HL-60/S4 treated with retinoic acid at 250 ng/mL for 4 days and 3 days (cell line): ENCODE measurements around the gene KRT6A.

Source experiments
- in situ Hi-C: fragments of 300-500 bp; cut with MboI; formaldehyde crosslinking; loops from 2 replicates; pipeline ENCODE4 v1.7.0; 2022; ENCODE audit warnings: low sequenced_read_pairs

KRT6A gene

DNA sequence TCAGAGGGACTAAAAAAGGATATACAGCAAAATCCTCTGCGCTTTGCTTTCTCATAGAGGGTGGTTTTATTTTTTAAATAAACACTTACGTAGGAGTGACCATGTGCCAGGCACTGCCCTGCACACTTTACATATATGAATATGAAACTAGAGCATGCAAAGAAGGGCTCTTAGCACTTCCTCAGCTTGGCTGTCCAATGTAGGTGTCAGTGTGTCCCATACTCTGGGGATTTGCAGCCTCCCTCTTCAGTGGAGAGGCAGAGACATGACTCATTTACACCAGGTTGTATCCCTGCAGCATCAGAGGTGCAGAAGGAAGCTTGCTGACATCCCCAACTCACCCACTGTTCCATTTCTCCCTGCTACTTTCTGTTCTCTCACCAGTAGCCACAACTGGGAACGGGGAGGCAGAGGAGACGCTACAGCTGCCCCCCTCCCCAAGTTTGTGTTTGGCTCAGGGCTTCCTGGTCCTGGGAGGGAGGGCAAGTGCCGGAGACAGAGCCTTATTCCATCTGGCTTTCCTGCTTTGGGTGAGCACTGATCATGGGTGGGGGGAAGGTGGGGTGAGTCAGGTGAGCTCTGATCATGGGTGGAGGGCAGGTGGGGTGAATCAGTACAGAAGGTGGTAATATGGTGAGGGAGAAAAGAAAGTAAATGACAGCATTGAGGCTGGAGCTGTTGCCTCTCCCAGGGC, 32.0 kb upstream of the KRT6A start:
- in situ Hi-C loops: no loop called here

DNA sequence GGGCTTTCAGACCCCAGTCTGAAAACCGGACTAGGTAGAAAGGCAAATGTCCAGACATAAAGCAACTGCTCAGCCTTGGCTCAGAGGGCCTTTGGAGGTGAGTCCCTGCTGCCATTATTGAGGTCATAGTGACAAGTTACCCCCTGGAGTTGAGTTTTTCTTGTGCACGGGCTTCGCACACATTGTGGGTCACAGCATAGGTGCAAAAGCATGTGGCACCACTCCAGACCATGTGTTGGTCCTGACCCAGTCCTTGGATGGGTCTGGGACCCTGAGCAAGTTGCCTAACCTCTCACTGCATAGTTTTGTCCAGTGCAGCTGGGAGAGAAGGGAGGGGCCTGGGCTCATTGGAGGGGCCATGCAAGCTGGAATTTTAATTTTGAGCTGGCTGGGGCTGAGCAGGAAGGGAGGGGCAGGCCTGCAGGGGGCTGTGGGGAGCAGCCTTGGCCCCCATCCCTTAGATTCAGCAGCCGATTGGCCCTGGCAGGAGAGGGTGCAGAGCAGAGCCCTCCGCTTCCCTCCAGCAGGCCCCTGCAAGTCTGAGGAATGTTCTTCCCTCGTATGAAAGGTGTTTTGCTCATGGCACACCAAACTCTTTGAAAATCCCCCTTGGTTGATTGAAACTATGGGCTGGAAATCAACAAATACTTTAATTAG, 31.3 kb upstream of the KRT6A start:
- in situ Hi-C loops: no loop called here

GRCh38 chr12:52523824-52524223, 30.8 kb upstream of the KRT6A start:
- in situ Hi-C loops: no loop called here

DNA sequence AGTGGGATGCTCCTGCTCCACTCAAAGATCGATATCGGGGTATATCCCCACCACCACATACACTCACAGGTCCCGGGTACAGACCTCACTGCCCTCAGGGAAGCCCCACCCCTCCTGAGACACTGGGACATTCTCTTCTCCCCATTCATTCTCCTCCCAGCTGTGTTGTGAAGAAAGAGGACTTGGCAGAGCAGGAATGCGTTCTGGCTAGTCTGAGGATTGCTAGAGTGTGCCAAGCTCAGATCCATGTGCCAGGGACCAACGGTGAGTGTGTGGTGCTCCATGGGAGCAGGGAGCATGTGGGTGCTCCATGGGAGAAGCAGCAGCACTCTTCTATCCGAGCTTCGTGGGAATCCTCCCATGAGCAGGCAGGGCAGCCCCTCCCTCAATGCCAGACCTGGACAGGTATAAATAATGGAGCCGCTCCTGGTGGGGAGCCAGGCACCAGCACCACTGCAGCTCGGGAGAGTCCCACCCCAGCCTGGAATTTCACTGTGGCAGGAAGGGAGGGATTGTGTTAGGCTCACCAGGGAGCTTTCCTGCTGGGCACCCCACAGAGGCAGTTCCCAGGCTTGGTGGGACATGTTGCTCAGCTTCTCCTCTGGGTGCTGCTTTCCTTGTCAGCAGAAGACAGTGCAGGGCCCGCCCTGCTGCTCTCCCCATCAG, 29.4 kb upstream of the KRT6A start:
- in situ Hi-C loops: no loop called here

DNA sequence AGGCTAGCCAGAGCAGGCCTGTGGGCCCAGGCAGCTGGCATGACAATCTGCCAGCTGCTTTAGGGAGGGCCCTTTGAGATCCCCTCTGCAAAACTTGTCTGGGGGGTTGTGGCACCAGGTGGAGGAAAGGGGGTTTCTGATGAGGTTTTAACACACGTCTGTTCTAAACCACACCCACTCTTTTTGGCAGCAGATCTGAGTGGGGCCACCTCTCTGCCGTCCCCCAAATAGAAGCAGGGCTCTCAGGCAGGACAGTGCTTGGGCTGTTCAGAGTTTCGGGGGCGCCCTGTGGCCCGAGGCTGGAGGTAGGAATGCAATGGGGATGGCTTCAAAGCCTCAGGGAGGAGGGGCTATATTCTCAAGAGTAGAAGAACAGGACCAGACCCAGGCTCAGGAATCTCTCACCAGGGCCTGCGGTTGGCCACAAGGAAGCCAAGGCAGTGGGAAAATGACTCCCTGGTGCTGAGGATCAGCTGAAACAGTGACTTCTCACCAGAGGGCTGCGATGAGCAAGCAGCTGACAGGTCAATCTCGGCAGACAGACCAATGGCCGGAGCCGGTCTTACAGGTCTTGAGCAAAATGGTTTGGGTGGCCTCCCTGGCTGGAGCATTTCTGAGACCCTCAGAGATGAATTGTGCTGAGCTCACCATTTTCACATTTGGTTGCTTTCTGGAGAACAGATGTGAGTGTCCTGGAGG, 28.7 kb upstream of the KRT6A start:
- in situ Hi-C loops: no loop called here

DNA sequence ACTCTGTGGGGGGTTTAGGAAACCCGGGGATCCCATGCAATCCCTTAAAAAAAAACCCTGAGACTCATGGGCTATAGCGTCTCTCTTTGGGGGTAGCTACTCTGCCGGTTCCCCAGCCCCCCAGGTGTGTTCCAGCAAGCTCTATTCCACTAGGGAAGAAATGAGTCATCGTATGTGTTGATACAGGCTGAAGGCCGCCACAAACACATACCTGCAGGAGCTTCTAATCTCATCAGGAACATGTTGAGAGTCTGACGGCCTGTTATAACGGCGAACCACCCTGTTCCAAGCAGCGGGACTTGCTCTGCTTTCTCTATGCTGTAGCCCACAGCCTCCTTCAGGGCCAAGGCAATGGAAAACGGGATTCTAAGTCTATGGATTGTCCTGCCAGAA, 28.1 kb upstream of the KRT6A start:
- in situ Hi-C loops: no loop called here

GRCh38 chr12:52519826-52520662, 27.0 kb upstream of the KRT6A start, which contains the start of gene KRT5:
Gene KRT5, minus strand, starts transcription at chr12:52520394. Its CDS starts 98 bp downstream, at chr12:52520296.
- in situ Hi-C loops: no loop called here

DNA sequence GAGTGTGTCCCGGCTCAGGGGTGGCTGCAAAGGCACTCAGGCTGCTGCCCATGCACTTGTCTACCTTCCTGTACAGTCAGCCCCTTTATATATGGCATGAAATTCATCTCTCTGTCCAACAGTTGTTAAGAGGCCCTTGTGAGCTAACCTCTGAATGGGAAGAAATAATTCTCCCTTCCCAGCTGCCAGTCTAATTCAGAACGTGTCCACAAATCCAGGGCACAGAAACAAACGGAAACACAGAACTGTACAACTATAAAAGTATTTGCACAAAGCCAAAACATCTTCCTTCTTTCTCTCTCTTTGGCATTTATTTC, 26.3 kb upstream of the KRT6A start:
- in situ Hi-C loops: no loop called here

- in situ Hi-C loops: no loop called here
Observed at GRCh38 chr12:52518574-52519386, 25.7 kb upstream of the KRT6A start.

- in situ Hi-C loops: no loop called here
Observed at GRCh38 chr12:52517888-52518287, 24.8 kb upstream of the KRT6A start.

GRCh38 chr12:52517005-52517835, 24.2 kb upstream of the KRT6A start:
- in situ Hi-C loops: no loop called here

DNA sequence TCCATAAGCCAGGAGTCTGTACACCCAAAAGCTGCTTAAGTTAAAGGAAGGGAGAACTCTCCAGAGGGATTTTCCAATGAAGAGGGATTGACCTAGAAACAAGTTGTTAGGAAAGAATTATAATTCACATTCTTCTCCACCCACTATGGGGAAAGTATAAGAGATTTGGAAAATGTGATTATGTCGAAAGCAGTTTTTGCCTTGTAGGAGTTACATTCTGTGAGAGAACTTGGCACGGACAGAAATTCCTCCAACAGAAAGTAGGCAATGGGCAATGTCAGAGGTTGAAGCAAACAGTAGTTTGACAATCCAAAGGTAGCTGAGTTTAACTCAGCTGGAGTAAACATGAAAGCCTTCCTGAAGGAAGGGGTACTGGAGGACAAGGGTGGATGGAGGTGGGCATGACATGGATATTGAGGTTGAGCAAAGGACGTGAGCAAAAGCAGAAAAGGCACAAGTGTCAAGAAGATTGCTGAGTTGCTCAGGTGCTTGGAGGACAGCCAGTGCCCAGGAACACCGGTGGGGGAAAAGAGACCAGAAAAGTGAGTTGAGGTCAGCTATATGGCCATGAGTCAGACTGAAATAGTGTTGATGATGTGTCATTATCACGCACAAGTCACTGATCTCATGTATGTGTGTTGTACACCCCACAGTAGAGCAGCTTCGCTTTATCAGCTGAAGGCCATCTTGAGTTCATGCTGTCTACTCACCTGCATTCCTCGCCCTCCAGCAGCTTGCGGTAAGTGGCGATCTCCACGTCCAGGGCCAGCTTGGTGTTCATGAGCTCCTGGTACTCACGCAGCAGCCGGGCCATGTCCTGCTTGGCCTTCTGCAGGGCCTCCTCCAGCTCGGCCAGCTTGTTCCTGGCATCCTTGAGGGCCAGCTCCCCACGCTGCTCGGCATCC, 23.1 kb upstream of the KRT6A start:
- in situ Hi-C loops: no loop called here

DNA sequence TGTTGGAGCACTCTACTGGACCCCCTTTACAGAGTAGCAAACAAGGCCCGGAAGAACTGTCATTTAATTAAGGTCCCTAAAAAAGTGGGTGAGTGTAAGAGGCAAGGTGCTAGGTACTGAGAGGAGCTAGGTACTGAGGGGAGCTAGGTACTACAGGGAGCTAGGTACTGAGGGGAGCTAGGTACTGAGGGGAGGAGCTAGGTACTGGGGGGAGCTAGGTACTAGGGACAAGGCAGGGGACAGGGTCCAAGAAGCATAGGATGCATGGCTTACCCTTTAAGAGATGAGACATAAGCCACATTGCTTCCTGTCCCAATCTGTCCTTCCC, 22.2 kb upstream of the KRT6A start:
- in situ Hi-C loops: no loop called here

DNA sequence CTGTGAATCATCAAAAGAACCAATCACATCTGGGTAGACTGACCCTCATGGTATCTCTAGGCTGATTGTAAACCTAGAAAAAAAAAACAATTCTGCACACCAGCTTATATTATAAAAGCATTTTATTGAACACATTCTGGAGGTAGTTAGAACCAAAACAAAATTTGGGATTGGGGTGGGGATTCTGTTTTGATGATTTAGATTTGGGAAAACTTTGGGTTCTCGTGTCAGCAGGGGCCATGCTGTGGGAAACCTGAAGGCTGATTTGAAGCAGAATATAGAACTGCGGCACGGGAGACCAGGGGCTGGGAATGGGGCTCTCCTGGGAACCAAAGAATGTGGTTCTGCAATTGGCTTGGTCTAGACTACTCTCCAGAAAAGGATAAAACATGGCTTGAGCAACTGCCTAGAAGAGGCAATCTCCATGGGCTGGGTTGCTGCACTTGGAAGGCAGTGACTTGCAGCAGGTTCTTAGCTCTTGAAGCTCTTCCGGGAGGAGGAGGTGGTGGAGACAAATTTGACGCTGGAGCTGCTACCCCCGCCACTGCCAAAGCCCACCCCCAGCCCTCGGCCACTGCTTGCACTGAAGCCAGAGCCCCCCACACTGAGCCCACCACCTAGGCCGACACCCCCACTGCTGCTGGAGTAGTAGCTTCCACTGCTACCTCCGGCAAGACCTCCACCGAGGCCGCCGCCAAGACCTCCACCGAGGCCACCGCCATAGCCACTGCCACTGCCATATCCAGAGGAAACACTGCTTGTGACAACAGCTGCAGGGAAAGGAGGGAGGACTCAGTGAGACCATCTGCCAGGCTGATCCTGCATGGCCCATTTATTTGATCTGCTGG, 21.6 kb upstream of the KRT6A start:
- in situ Hi-C loops: no loop called here

GRCh38 chr12:52513736-52514135, 20.7 kb upstream of the KRT6A start:
- in situ Hi-C loops: no loop called here

DNA sequence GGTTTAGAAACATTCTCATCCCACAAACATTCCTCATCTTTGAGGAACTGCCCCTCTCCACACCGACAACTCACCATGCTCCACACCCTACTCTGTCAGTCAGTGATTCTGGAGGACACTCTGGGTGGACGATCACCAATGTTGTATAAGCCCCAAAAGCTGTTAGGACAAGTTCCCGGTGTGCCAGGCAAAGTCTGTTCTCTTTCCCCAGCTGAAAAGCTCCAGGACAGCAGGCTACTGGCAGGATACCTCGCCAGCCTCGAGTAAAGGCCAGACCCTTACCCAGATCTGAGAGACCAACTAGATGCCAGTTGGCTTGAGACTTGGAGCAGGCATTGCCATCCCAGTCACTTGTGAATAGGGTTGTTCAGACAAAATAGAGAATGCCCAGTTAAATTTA, 15.2 kb upstream of the KRT6A start:
- in situ Hi-C loops: no loop called here
